ENCODE data around the gene ENPP1.

GRCh38 chr6:131765081-131765803 lies 42.6 kb upstream of the ENPP1 start:
- TF ChIP-seq CTCF (IDR thresholded peaks at IDR 0.05) (no peak), POLR2A (IDR thresholded peaks at IDR 0.05) (no peak)
